HepG2 (cell line): ENCODE measurements around the gene NTM. TPM values are rescaled to one million over a fixed set of nuclear protein-coding genes. Genes with fewer than 3 reads are reported as not detected.

ENCODE experiments used
- ATAC-seq: fragments of 200-7000 bp; cut with Tn5 transposase; 3 replicates; pipeline ENCODE4 v1.9.1; 2020; ENCODE audit warnings: mild to moderate bottlenecking, moderate library complexity
- BruUV-seq: library from RNA; stranded (reverse); fragments of 400-500 nt; replicated peaks from 2 replicates; lab custom pipeline; 2021; lab: Mats Ljungman, UMichigan
- CTCF ChIA-PET: fragments of 300-600 bp; formaldehyde crosslinking; extraction: SDS; loops from one replicate; lab custom pipeline; 2021; ENCODE audit warnings: low total read pairs, inconsistent platforms, low intra/inter-chr PET ratio; lab: Yijun Ruan, JAX
- POLR2A ChIA-PET: fragments of 350-600 bp; sonication (Branson Sonifier 250); formaldehyde crosslinking; loops from one replicate; lab custom pipeline; 2020; ENCODE audit warnings: antibody characterized with exemption, inconsistent platforms; lab: Yijun Ruan, JAX
- DNase-seq: peaks from one replicate; pipeline ENCODE4 v3.0.0-alpha.2; 2015; ENCODE audit warnings: low spot score
- FAIRE-seq: peaks from 3 replicates; lab custom pipeline; 2011; peaks lifted over from hg19 to GRCh38; lab: Jason Lieb, UNC
- H2AFZ ChIP-seq: one replicate; pipeline ENCODE4 v1.6.1; 2011; ENCODE audit warnings: low read length, inconsistent platforms
- H3K27ac ChIP-seq: fragments of 300-600 bp; 3 replicates; pipeline ENCODE4 v1.8.0; 2011; ENCODE audit warnings: mixed run types, mild to moderate bottlenecking, mixed read lengths, low read length, inconsistent platforms; ENCODE audit not compliant: insufficient read depth; ENCODE audit errors: extremely low read length
- H3K27me3 ChIP-seq, 2 experiments: fragments of 200-600 bp in 1 of 2; 2 replicates in 1 of 2; 3 replicates in 1 of 2; pipeline versions ENCODE4 v1.6.0 to v1.8.0; 2011; ENCODE audit warnings: low read length in 2 of 2, mild to moderate bottlenecking in 2 of 2, moderate library complexity in 2 of 2, inconsistent platforms in 1 of 2; ENCODE audit not compliant: insufficient read depth in 2 of 2, control insufficient read depth in 1 of 2
- H3K36me3 ChIP-seq, 2 experiments: fragments of 200-600 bp in 1 of 2; replicated peaks in 1 of 2; 2 replicates in 1 of 2; 3 replicates in 1 of 2; pipeline versions ENCODE4 v1.5.1 to v1.8.0; 2011; ENCODE audit warnings: low read length in 2 of 2, inconsistent platforms in 1 of 2; ENCODE audit not compliant: insufficient read depth in 2 of 2, control insufficient read depth in 1 of 2
- H3K4me1 ChIP-seq: 2 replicates; pipeline ENCODE4 v1.5.1; 2012; ENCODE audit warnings: low read length, inconsistent platforms; ENCODE audit not compliant: insufficient read depth
- H3K4me2 ChIP-seq: 2 replicates; pipeline ENCODE4 v1.6.0; 2011; ENCODE audit warnings: low read depth, low read length, inconsistent platforms
- H3K4me3 ChIP-seq, 3 experiments: fragments of 200-600 bp in 1 of 3; sonication (generic), shearing (Covaris generic) in 1 of 3; replicated peaks in 1 of 3; 2 replicates each; pipeline ENCODE4 v1.5.1; 2011 to 2016; ENCODE audit warnings: low read length in 3 of 3, inconsistent platforms in 2 of 3, low read depth in 2 of 3, mild to moderate bottlenecking in 2 of 3, control low read depth in 1 of 3, mixed read lengths in 1 of 3; ENCODE audit not compliant: insufficient read depth in 1 of 3
- H3K79me2 ChIP-seq: one replicate; pipeline ENCODE4 v1.6.1; 2011; ENCODE audit warnings: low read length, inconsistent platforms; ENCODE audit not compliant: insufficient read depth
- H3K9ac ChIP-seq: 2 replicates; pipeline ENCODE4 v1.6.0; 2011; ENCODE audit warnings: mild to moderate bottlenecking, low read depth, low read length, inconsistent platforms; ENCODE audit not compliant: insufficient read depth
- H3K9me3 ChIP-seq: 2 replicates; pipeline ENCODE4 v1.5.1; 2012; ENCODE audit warnings: mild to moderate bottlenecking, low read length
- H4K20me1 ChIP-seq: 2 replicates; pipeline ENCODE4 v1.6.0; 2011; ENCODE audit warnings: inconsistent platforms, mild to moderate bottlenecking, low read length, moderate library complexity; ENCODE audit not compliant: insufficient read depth
- ADNP ChIP-seq: sonication (generic); formaldehyde crosslinking; IDR thresholded peaks from 2 replicates; pipeline ENCODE4 v1.4.0; 2020; ENCODE audit warnings: missing genetic modification reagents
- ESRRA ChIP-seq: sonication (generic); formaldehyde crosslinking; IDR thresholded peaks from 2 replicates; pipeline ENCODE4 v1.5.1; 2020; ENCODE audit warnings: mild to moderate bottlenecking, low read depth, missing genetic modification reagents
- ISL2 ChIP-seq: sonication (generic); formaldehyde crosslinking; IDR thresholded peaks from 2 replicates; pipeline ENCODE4 v1.5.0; 2020; ENCODE audit warnings: missing genetic modification reagents
- KDM6A ChIP-seq: IDR thresholded peaks from 2 replicates; pipeline ENCODE4 v1.6.1; 2016; ENCODE audit warnings: low read depth
- MXD4 ChIP-seq: IDR thresholded peaks from 2 replicates; pipeline ENCODE4 v1.6.1; 2016; ENCODE audit warnings: mild to moderate bottlenecking, missing biosample characterization, missing genetic modification reagents
- POLR2A ChIP-seq, 2 experiments: IDR thresholded peaks; 2 replicates each; pipeline ENCODE4 v1.6.1; 2011; ENCODE audit warnings: low read depth in 2 of 2, low read length in 2 of 2, mild to moderate bottlenecking in 1 of 2, moderate library complexity in 1 of 2; ENCODE audit not compliant: insufficient read depth in 1 of 2
- RBAK ChIP-seq: sonication (generic); formaldehyde crosslinking; IDR thresholded peaks from 2 replicates; pipeline ENCODE4 v1.5.1; 2020; ENCODE audit warnings: mild to moderate bottlenecking, missing genetic modification reagents
- XRCC5 ChIP-seq: fragments of 200-400 bp; formaldehyde crosslinking; optimal IDR thresholded peaks from 2 replicates; pipeline ENCODE3; 2017; ENCODE audit warnings: mild to moderate bottlenecking, low read length
- ZNF496 ChIP-seq: sonication (generic); formaldehyde crosslinking; IDR thresholded peaks from 2 replicates; pipeline ENCODE4 v1.8.1; 2023; ENCODE audit warnings: mild to moderate bottlenecking, moderate library complexity, missing genetic modification reagents; ENCODE audit not compliant: insufficient replicate concordance
- WGBS: methylation state at CpG from one replicate; pipeline ENCODE4 v1.1.6; 2017; ENCODE audit warnings: low lambda C conversion rate; 5-methylcytosine and 5-hydroxymethylcytosine counted together
- in situ Hi-C: cut with HindIII; loops from 2 replicates; pipeline ENCODE4 v1.10.0; 2017; ENCODE audit warnings: low pct_unique_long_range_greater_than_20kb; ENCODE audit not compliant: extremely low pct_ligation_motif_present
- intact Hi-C: fragments of 100-400 bp; cut with micrococcal nuclease; formaldehyde crosslinking; loops from one replicate; pipeline ENCODE4 v1.10.0; 2022; ENCODE audit not compliant: unreplicated experiment
- polyA plus RNA-seq, 8 experiments: library from polyadenylated mRNA; depleted of rRNA in 3 of 8; stranded (reverse) in 7 of 8; unstranded in 1 of 8; fragments of >200 nt; fragmentation: Illumina TruSeq in 4 of 8; extraction: Trizol in 4 of 8; gene quantifications; 2 replicates each; pipeline versions ENCODE4 v1.2.1 to v1.2.3, GENCODE V29; 2011 to 2016; ENCODE audit warnings: low read depth in 4 of 8, missing spikeins in 1 of 8, mixed read lengths in 1 of 8; ENCODE audit not compliant: insufficient read depth in 1 of 8
- total RNA-seq, 5 experiments: library from RNA; depleted of rRNA; stranded (reverse); fragments of >200 nt; fragmentation: Illumina TruSeq; extraction: Trizol; gene quantifications; 2 replicates each; pipeline ENCODE4 v1.2.3, GENCODE V29; 2016; ENCODE audit warnings: low read depth in 1 of 5
- TF ChIP-seq, protein P1 (sequence below): sonication (generic); formaldehyde crosslinking; conservative IDR thresholded peaks from 2 replicates; pipeline ENCODE4 v1.8.0; 2022; ENCODE audit warnings: low read depth, missing genetic modification reagents
- TF ChIP-seq, protein P2 (sequence below): sonication (generic); formaldehyde crosslinking; IDR thresholded peaks from 2 replicates; pipeline ENCODE4 v1.8.0; 2022; ENCODE audit warnings: mild to moderate bottlenecking, missing genetic modification reagents; ENCODE audit not compliant: insufficient replicate concordance

Gene NTM
- total and polyA plus RNA-seq, 2 of the 13 experiments (the other 11 are each of a cell fraction or from before 2014, with no cell fraction given) = not detected

DNA sequence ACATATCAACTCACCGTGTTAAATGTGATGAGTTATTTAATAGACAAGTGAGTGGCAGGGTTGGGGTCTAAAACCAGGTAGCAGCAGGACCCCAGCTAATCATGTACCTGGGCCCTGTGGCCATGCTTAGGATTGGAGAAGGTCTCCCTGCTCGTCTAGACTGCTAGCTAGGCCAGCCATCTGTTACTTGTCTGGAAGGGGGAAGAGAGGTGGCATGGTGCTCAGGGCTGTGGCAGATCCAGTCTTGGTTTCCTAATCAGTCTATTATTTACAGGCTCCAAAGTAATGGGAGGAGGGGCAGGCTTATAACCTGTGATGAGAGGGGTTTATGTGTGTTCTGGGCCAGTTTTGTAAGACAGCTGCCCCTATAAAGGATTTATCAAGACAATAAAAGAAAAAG lies 105.9 kb downstream of the NTM start:
- TF ChIP-seq ADNP (CRISPR knock-in tag) = no peak
- TF ChIP-seq XRCC5 = no peak
- TF ChIP-seq ZNF496 (CRISPR knock-in tag) = no peak
- TF ChIP-seq ESRRA (CRISPR knock-in tag) = no peak
- TF ChIP-seq, protein P1, sequence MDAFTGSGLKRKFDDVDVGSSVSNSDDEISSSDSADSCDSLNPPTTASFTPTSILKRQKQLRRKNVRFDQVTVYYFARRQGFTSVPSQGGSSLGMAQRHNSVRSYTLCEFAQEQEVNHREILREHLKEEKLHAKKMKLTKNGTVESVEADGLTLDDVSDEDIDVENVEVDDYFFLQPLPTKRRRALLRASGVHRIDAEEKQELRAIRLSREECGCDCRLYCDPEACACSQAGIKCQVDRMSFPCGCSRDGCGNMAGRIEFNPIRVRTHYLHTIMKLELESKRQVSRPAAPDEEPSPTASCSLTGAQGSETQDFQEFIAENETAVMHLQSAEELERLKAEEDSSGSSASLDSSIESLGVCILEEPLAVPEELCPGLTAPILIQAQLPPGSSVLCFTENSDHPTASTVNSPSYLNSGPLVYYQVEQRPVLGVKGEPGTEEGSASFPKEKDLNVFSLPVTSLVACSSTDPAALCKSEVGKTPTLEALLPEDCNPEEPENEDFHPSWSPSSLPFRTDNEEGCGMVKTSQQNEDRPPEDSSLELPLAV = no peak
- TF ChIP-seq, protein P2, sequence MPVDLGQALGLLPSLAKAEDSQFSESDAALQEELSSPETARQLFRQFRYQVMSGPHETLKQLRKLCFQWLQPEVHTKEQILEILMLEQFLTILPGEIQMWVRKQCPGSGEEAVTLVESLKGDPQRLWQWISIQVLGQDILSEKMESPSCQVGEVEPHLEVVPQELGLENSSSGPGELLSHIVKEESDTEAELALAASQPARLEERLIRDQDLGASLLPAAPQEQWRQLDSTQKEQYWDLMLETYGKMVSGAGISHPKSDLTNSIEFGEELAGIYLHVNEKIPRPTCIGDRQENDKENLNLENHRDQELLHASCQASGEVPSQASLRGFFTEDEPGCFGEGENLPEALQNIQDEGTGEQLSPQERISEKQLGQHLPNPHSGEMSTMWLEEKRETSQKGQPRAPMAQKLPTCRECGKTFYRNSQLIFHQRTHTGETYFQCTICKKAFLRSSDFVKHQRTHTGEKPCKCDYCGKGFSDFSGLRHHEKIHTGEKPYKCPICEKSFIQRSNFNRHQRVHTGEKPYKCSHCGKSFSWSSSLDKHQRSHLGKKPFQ = no peak
- TF ChIP-seq MXD4 = no peak
- no peak for TF ChIP-seq RBAK (CRISPR knock-in tag)
- TF ChIP-seq KDM6A (CRISPR knock-in tag) = no peak
- TF ChIP-seq ISL2 = no peak
- TF ChIP-seq POLR2A (IDR thresholded peaks at IDR 0.05; ENCODE audit: insufficient read depth in 1 of 2, low read depth in 2 of 2, low read length in 2 of 2) = no peak
- 0% methylated on average over 2 of the region's 2 CpGs for WGBS
- DNase-seq = no peak
- ChIA-PET POLR2A (no interaction called here), CTCF (no interaction called here)
- no peak overlapping the region for H2AFZ ChIP-seq
- H3K4me2 ChIP-seq = no peak overlapping the region
- FAIRE-seq = no peak
- in situ Hi-C loops (no loop called here), intact Hi-C loops (no loop called here)
- H3K27me3 ChIP-seq = no peaks in the 10 kb centered on the region; a peak in 1 of 5 replicates
- no peaks in the 10 kb centered on the region for H3K36me3 ChIP-seq
- H3K79me2 ChIP-seq = no peaks in the 10 kb centered on the region
- ATAC-seq = no peak
- BruUV-seq = no TSS peak
- H3K9ac ChIP-seq = no peak overlapping the region
- H3K4me3 ChIP-seq = no peak overlapping the region
- no peaks in the 10 kb centered on the region for H3K4me1 ChIP-seq
- H4K20me1 ChIP-seq = no peaks in the 10 kb centered on the region
- no peak overlapping the region for H3K27ac ChIP-seq
- no peaks in the 10 kb centered on the region for H3K9me3 ChIP-seq
